ENCODE results near the gene TRIM26. TPM values are rescaled to one million over a fixed set of nuclear protein-coding genes. Genes with fewer than 3 reads are reported as not detected.

The TRIM26 gene
- total and polyA plus RNA-seq, 2 of the 8 experiments (the other 6 are each of a cell fraction or from before 2014, with no cell fraction given), result 21.5 to 32.3 TPM

DNA sequence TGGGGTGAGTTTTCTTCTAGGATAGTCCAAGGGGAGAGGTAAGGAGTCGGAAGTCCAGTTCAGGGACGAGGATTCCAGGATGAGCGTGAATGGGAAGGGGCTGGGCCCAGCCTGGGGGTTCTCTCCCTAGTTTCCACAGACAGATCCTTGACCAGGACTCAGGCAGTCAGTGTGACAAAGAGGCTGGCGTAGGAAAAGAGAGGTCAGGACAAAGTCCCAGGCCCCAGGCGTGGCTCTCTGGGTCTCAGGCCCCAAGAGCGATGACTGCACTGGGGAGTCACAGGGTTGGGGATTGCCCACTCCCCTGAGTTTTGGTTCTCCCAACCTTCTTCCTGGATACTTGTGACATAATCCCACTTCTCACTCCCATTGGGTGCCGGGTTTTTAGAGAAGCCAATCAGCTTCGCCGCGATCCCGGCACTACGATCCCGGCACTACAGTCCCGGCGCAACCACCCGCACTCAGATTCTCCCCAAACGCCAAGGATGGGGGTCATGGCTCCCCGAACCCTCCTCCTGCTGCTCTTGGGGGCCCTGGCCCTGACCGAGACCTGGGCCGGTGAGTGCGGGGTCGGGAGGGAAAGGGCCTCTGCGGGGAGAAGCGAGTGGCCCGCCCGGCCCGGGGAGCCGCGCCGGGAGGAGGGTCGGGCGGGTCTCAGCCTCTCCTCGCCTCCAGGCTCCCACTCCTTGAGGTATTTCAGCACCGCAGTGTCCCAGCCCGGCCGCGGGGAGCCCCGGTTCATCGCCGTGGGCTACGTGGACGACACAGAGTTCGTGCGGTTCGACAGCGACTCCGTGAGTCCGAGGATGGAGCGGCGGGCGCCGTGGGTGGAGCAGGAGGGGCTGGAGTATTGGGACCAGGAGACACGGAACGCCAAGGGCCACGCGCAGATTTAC, 46.2 kb upstream of the TRIM26 start (continued):
- TF ChIP-seq, protein P1, sequence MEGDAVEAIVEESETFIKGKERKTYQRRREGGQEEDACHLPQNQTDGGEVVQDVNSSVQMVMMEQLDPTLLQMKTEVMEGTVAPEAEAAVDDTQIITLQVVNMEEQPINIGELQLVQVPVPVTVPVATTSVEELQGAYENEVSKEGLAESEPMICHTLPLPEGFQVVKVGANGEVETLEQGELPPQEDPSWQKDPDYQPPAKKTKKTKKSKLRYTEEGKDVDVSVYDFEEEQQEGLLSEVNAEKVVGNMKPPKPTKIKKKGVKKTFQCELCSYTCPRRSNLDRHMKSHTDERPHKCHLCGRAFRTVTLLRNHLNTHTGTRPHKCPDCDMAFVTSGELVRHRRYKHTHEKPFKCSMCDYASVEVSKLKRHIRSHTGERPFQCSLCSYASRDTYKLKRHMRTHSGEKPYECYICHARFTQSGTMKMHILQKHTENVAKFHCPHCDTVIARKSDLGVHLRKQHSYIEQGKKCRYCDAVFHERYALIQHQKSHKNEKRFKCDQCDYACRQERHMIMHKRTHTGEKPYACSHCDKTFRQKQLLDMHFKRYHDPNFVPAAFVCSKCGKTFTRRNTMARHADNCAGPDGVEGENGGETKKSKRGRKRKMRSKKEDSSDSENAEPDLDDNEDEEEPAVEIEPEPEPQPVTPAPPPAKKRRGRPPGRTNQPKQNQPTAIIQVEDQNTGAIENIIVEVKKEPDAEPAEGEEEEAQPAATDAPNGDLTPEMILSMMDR (IDR thresholded peaks at IDR 0.05; ENCODE audit: control extremely low read depth in 1 of 3, insufficient read depth in 1 of 3, low read depth in 1 of 3, low read length in 3 of 3), result no peak
- peak; percentile 35 for TF ChIP-seq EZH2 (IDR thresholded peaks at IDR 0.05; ENCODE audit: low read depth, low read length, severe bottlenecking)
- no peak for TF ChIP-seq MAFK (IDR thresholded peaks at IDR 0.05; ENCODE audit: low read depth, low read length)
- TF ChIP-seq SP4 (IDR thresholded peaks at IDR 0.05; ENCODE audit: low read length), result no peak
- no peak for TF ChIP-seq CTBP2 (IDR thresholded peaks at IDR 0.05; ENCODE audit: borderline replicate concordance, insufficient read depth, insufficient read length, low read length)
- no peak for TF ChIP-seq SIX5 (IDR thresholded peaks at IDR 0.05; ENCODE audit: low read depth, low read length)
- peak; percentile 91 for TF ChIP-seq CREB1 (IDR thresholded peaks at IDR 0.05)
- TF ChIP-seq EGR1 (IDR thresholded peaks at IDR 0.05; ENCODE audit: borderline replicate concordance, low read depth, low read length), result no peak
- TF ChIP-seq, protein P2, sequence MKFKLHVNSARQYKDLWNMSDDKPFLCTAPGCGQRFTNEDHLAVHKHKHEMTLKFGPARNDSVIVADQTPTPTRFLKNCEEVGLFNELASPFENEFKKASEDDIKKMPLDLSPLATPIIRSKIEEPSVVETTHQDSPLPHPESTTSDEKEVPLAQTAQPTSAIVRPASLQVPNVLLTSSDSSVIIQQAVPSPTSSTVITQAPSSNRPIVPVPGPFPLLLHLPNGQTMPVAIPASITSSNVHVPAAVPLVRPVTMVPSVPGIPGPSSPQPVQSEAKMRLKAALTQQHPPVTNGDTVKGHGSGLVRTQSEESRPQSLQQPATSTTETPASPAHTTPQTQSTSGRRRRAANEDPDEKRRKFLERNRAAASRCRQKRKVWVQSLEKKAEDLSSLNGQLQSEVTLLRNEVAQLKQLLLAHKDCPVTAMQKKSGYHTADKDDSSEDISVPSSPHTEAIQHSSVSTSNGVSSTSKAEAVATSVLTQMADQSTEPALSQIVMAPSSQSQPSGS (IDR thresholded peaks at IDR 0.05; ENCODE audit: low read length), result no peak
- TF ChIP-seq, protein P3, sequence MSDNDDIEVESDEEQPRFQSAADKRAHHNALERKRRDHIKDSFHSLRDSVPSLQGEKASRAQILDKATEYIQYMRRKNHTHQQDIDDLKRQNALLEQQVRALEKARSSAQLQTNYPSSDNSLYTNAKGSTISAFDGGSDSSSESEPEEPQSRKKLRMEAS (IDR thresholded peaks at IDR 0.05), result peak; percentile 6; the same call in 1 of the 2 replicates
- peak; percentile 57; the same call in 1 of the 2 replicates for TF ChIP-seq RBBP5 (IDR thresholded peaks at IDR 0.05; ENCODE audit: borderline replicate concordance, low read depth, low read length)
- no peak for TF ChIP-seq EP300 (IDR thresholded peaks at IDR 0.05; ENCODE audit: borderline replicate concordance in 1 of 2, low read depth in 2 of 2, low read length in 2 of 2)
- no peak for TF ChIP-seq BCL11A (IDR thresholded peaks at IDR 0.05; ENCODE audit: low read depth in 2 of 2, low read length in 2 of 2)
